SK-N-SH (cell line): ENCODE data around the gene ZFP36L1. TPM values are rescaled to one million over a fixed set of nuclear protein-coding genes. Genes with fewer than 3 reads are reported as not detected.

Experiments
- CTCF ChIA-PET: fragments of 300-600, 350-600 bp; formaldehyde crosslinking; extraction: SDS; loops from one replicate; lab custom pipeline; 2021; lab: Yijun Ruan, JAX
- POLR2A ChIA-PET: fragments of 350-600 bp; sonication (Branson Sonifier 250); formaldehyde crosslinking; extraction: SDS; loops from one replicate; lab custom pipeline; 2020; ENCODE audit warnings: antibody characterized with exemption, inconsistent platforms; lab: Yijun Ruan, JAX
- DNase-seq: peaks from one replicate; pipeline ENCODE4 v3.0.0; 2012
- H2AFZ ChIP-seq: fragments of 200-600 bp; sonication (generic); 2 replicates; pipeline ENCODE4 v1.8.1; 2016; ENCODE audit warnings: antibody characterized with exemption, mild to moderate bottlenecking, low read depth
- H3F3A ChIP-seq: fragments of 200-600 bp; sonication (generic); replicated peaks from 2 replicates; pipeline ENCODE3; 2016; ENCODE audit warnings: antibody characterized with exemption, mild to moderate bottlenecking; ENCODE audit not compliant: insufficient read depth
- H3K27ac ChIP-seq, 2 experiments: fragments of 200-500 bp in 1 of 2; fragments of 200-600 bp in 1 of 2; sonication (Bioruptor generic) in 1 of 2; sonication (generic), shearing (Covaris generic) in 1 of 2; 2 replicates each; pipeline versions ENCODE4 v1.5.1 to v1.6.1; 2014 to 2016; ENCODE audit warnings: low read depth in 2 of 2, inconsistent platforms in 1 of 2, low read length in 1 of 2, mild to moderate bottlenecking in 1 of 2, mixed read lengths in 1 of 2
- H3K27me3 ChIP-seq: fragments of 200-600 bp; sonication (generic), shearing (Covaris generic); 2 replicates; pipeline ENCODE4 v1.6.1; 2016; ENCODE audit warnings: mixed run types; ENCODE audit not compliant: insufficient read depth
- H3K36me3 ChIP-seq, 2 experiments: fragments of 200-500 bp in 1 of 2; fragments of 200-600 bp in 1 of 2; sonication (Bioruptor generic) in 1 of 2; sonication (generic) in 1 of 2; replicated peaks in 1 of 2; 2 replicates each; pipeline versions ENCODE3 to v1.5.1; 2014 to 2016; ENCODE audit warnings: low read length in 1 of 2, mild to moderate bottlenecking in 1 of 2; ENCODE audit not compliant: insufficient read depth in 2 of 2, control insufficient read depth in 1 of 2
- H3K4me1 ChIP-seq, 2 experiments: fragments of 200-500 bp in 1 of 2; fragments of 200-600 bp in 1 of 2; sonication (Bioruptor generic) in 1 of 2; sonication (generic), shearing (Covaris generic) in 1 of 2; 2 replicates each; pipeline versions ENCODE4 v1.5.1 to v1.6.1; 2014 to 2016; ENCODE audit warnings: low read depth in 1 of 2, low read length in 1 of 2, mixed run types in 1 of 2; ENCODE audit not compliant: insufficient read depth in 2 of 2, control insufficient read depth in 1 of 2
- H3K4me2 ChIP-seq: fragments of 200-600 bp; sonication (generic), shearing (Covaris generic); 2 replicates; pipeline ENCODE4 v1.6.1; 2017; ENCODE audit warnings: mixed run types
- H3K4me3 ChIP-seq, 2 experiments: fragments of 200-500 bp in 1 of 2; fragments of 200-600 bp in 1 of 2; sonication (Bioruptor generic) in 1 of 2; sonication (generic), shearing (Covaris generic) in 1 of 2; 2 replicates each; pipeline versions ENCODE4 v1.5.1 to v1.8.1; 2014 to 2016; ENCODE audit warnings: low read depth in 2 of 2, inconsistent platforms in 1 of 2, low read length in 1 of 2, mild to moderate bottlenecking in 1 of 2, mixed read lengths in 1 of 2, moderate library complexity in 1 of 2
- H3K79me2 ChIP-seq: fragments of 200-600 bp; sonication (generic); 2 replicates; pipeline ENCODE4 v1.8.1; 2017; ENCODE audit warnings: mild to moderate bottlenecking; ENCODE audit not compliant: insufficient read depth
- H3K9ac ChIP-seq: fragments of 200-600 bp; sonication (generic); 2 replicates; pipeline ENCODE4 v1.6.1; 2017; ENCODE audit warnings: mixed run types
- H3K9me2 ChIP-seq: fragments of 200-600 bp; sonication (generic); 2 replicates; pipeline ENCODE4 v1.6.1; 2017; ENCODE audit warnings: mixed run types
- H3K9me3 ChIP-seq: fragments of 200-600 bp; sonication (generic); 2 replicates; pipeline ENCODE4 v1.6.1; 2017; ENCODE audit warnings: mixed run types, mild to moderate bottlenecking, moderate library complexity
- H4K20me1 ChIP-seq: fragments of 200-600 bp; sonication (generic); 2 replicates; pipeline ENCODE4 v1.6.1; 2017; ENCODE audit warnings: mild to moderate bottlenecking, mixed run types; ENCODE audit not compliant: insufficient read depth
- CHD2 ChIP-seq: fragments of 150-350 bp; IDR thresholded peaks from 2 replicates; pipeline ENCODE4 v1.6.1; 2018; ENCODE audit warnings: low read length; ENCODE audit not compliant: partially characterized antibody
- FOSL2 ChIP-seq: IDR thresholded peaks from 2 replicates; pipeline ENCODE4 v1.4.0; 2012; ENCODE audit warnings: low read depth, mild to moderate bottlenecking, moderate library complexity, borderline replicate concordance
- GABPA ChIP-seq: IDR thresholded peaks from 2 replicates; pipeline ENCODE4 v1.4.0; 2012; ENCODE audit warnings: low read depth, mild to moderate bottlenecking
- SIN3A ChIP-seq: IDR thresholded peaks from 2 replicates; pipeline ENCODE4 v1.6.1; 2012; ENCODE audit warnings: low read depth, mild to moderate bottlenecking, low read length, moderate library complexity, borderline replicate concordance
- WGBS: methylation state at CpG from one replicate; pipeline ENCODE4 v1.1.6; 2017; ENCODE audit warnings: low lambda C conversion rate; 5-methylcytosine and 5-hydroxymethylcytosine counted together
- polyA plus RNA-seq, 3 experiments: library from polyadenylated mRNA; depleted of rRNA; stranded (reverse); fragments of >200 nt; gene quantifications; 2 replicates each; pipeline ENCODE4 v1.2.3, GENCODE V29; 2012
- TF ChIP-seq, protein P1 (sequence below): IDR thresholded peaks from 2 replicates; pipeline ENCODE4 v1.4.0; 2012; ENCODE audit warnings: low read depth, borderline replicate concordance
- TF ChIP-seq, protein P2 (sequence below): fragments of 150-350 bp; IDR thresholded peaks from 2 replicates; pipeline ENCODE4 v1.6.1; 2016; ENCODE audit warnings: mild to moderate bottlenecking, low read depth, low read length
- TF ChIP-seq, protein P3 (sequence below): fragments of 200-600 bp; sonication (generic); IDR thresholded peaks from 2 replicates; pipeline ENCODE4 v1.6.1; 2017; ENCODE audit warnings: antibody characterized with exemption, mild to moderate bottlenecking, moderate library complexity

ZFP36L1 gene
- polyA plus RNA-seq, 1 of the 3 experiments (the other 2 are of a cell fraction), result 16.5 TPM

DNA sequence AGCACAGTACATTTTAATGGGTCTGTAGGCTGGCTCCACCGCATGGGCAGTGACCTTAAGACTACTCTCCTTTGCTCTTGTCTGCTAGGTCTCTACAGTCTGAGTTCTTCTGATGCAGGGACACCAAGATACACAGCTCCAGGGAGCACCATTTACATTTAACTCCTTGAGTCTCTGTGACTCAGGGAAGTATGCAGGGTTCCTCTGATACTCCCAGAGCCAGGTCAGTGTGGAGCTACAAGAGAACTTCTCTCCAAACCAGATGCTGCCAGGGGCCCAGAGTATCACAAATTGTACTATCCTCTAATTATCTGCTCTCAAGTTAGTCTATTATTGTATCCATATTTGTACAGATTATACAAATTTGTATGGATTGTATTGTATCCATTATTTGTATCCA lies 15.2 kb downstream of the ZFP36L1 start:
- Histone ChIP-seq H2AFZ (no peak overlapping the region), H3K9me3 (no peaks in the 10 kb centered on the region), H3K4me1 (peaks cover 12 to 19% of the 10 kb centered on the region in 2 experiments; a peak in 3 of 4 replicates), H3K4me3 (no peak overlapping the region), H3K9me2 (no peaks in the 10 kb centered on the region), H3F3A (peaks cover 28% of the 10 kb centered on the region), H3K79me2 (no peaks in the 10 kb centered on the region), H3K27me3 (no peaks in the 10 kb centered on the region), H3K27ac (no peak overlapping the region), H3K36me3 (no peaks in the 10 kb centered on the region), H4K20me1 (no peaks in the 10 kb centered on the region), H3K9ac (no peak overlapping the region), H3K4me2 (no peak overlapping the region)
- 95% methylated on average over 1 of the region's 1 CpG for whole genome bisulfite sequencing
- ChIA-PET POLR2A (no interaction called here), CTCF (interaction anchor here (3.2 kb wide), 1 partner anchor 11 kb away, joined by 21 read pairs; no protein-coding TSS in a partner anchor)
- TF ChIP-seq, protein P1, sequence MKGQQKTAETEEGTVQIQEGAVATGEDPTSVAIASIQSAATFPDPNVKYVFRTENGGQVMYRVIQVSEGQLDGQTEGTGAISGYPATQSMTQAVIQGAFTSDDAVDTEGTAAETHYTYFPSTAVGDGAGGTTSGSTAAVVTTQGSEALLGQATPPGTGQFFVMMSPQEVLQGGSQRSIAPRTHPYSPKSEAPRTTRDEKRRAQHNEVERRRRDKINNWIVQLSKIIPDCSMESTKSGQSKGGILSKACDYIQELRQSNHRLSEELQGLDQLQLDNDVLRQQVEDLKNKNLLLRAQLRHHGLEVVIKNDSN, result no peak
- no peak for TF ChIP-seq SIN3A
- TF ChIP-seq FOSL2, result no peak
- TF ChIP-seq, protein P2, sequence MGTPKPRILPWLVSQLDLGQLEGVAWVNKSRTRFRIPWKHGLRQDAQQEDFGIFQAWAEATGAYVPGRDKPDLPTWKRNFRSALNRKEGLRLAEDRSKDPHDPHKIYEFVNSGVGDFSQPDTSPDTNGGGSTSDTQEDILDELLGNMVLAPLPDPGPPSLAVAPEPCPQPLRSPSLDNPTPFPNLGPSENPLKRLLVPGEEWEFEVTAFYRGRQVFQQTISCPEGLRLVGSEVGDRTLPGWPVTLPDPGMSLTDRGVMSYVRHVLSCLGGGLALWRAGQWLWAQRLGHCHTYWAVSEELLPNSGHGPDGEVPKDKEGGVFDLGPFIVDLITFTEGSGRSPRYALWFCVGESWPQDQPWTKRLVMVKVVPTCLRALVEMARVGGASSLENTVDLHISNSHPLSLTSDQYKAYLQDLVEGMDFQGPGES, result no peak
- TF ChIP-seq CHD2, result no peak
- no peak for DNase-seq

DNA sequence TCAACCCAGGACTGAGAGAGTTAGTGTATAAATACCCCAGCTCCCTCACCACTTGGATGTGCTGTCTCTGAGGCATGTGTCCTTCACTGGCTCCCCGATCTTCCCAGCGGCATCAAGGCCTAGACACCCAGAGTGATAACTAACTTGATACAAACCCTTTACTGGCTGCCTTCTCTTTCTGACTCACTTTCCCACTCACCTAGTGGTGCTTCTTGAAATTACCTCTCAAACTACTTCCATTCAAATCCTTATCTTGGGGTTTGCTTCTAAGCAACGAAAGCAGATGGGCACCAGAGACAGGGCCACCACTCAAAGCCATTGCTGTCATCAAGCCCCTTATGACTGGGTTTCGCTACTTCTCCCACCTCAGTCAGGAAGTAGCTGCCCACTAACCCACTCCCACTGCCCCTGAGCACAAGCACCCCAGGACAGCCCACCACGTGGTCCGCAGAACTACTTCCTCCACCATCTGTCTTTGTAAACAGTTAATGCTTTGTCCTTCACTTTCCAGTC lies 17.2 kb downstream of the ZFP36L1 start:
- no peak overlapping the region for H3K9ac ChIP-seq
- H3K9me3 ChIP-seq, result no peaks in the 10 kb centered on the region
- ChIA-PET POLR2A (interaction anchor here (0.5 kb wide), 1 partner anchor 146 kb away, joined by 3 read pairs; no protein-coding TSS in a partner anchor), CTCF (interaction anchor here (1.5 to 3.0 kb wide), 2 partner anchors 13 to 527 kb away, joined by 4 to 20 read pairs; no protein-coding TSS in a partner anchor)
- peak overlapping the region in 1 of 2 experiments; percentile 89; a peak in 1 of 4 replicates for H3K27ac ChIP-seq
- 97% methylated on average over 6 of the region's 6 CpGs for WGBS
- no peak overlapping the region for H3K4me3 ChIP-seq
- no peak for TF ChIP-seq CHD2
- TF ChIP-seq GABPA, result no peak
- TF ChIP-seq, protein P3, sequence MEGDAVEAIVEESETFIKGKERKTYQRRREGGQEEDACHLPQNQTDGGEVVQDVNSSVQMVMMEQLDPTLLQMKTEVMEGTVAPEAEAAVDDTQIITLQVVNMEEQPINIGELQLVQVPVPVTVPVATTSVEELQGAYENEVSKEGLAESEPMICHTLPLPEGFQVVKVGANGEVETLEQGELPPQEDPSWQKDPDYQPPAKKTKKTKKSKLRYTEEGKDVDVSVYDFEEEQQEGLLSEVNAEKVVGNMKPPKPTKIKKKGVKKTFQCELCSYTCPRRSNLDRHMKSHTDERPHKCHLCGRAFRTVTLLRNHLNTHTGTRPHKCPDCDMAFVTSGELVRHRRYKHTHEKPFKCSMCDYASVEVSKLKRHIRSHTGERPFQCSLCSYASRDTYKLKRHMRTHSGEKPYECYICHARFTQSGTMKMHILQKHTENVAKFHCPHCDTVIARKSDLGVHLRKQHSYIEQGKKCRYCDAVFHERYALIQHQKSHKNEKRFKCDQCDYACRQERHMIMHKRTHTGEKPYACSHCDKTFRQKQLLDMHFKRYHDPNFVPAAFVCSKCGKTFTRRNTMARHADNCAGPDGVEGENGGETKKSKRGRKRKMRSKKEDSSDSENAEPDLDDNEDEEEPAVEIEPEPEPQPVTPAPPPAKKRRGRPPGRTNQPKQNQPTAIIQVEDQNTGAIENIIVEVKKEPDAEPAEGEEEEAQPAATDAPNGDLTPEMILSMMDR, result peak; percentile 19; the same call in 1 of the 2 replicates
- H4K20me1 ChIP-seq, result no peaks in the 10 kb centered on the region
- no peaks in the 10 kb centered on the region for H3K9me2 ChIP-seq
- no peaks in the 10 kb centered on the region for H3K27me3 ChIP-seq
- no peaks in the 10 kb centered on the region for H3K79me2 ChIP-seq
- H3F3A ChIP-seq, result peaks cover 25% of the 10 kb centered on the region
- peaks cover 4 to 12% of the 10 kb centered on the region in 2 experiments; a peak in 3 of 4 replicates for H3K4me1 ChIP-seq
- no peaks in the 10 kb centered on the region for H3K36me3 ChIP-seq
- DNase-seq, result no peak
- no peak overlapping the region for H2AFZ ChIP-seq
- no peak overlapping the region for H3K4me2 ChIP-seq
